GM12878 (cell line): ENCODE results near the gene KISS1. TPM values are rescaled to one million over a fixed set of nuclear protein-coding genes. Genes with fewer than 3 reads are reported as not detected.

Experiments
- ATAC-seq: fragments of 200-7000 bp; cut with Tn5 transposase; 3 replicates; pipeline ENCODE4 v1.9.1; 2020; ENCODE audit warnings: mild to moderate bottlenecking, moderate library complexity
- BruUV-seq: library from RNA; stranded (reverse); fragments of 400-500 nt; replicated peaks from 2 replicates; lab custom pipeline; 2021; lab: Mats Ljungman, UMichigan
- CTCF ChIA-PET: fragments of 300-600 bp; sonication (Branson Sonifier 250); formaldehyde crosslinking; extraction: SDS; loops from one replicate; lab custom pipeline; 2021; ENCODE audit warnings: inconsistent platforms; lab: Yijun Ruan, JAX
- POLR2A ChIA-PET: fragments of 350-600 bp; formaldehyde crosslinking; extraction: SDS; loops from one replicate; lab custom pipeline; 2021; ENCODE audit warnings: inconsistent platforms; lab: Charles Lee
- RAD21 ChIA-PET: fragments of 300-600 bp; sonication (Branson Sonifier 250); formaldehyde crosslinking; loops from one replicate; lab custom pipeline; 2023; ENCODE audit warnings: antibody characterized with exemption; ENCODE audit not compliant: unreplicated experiment; lab: Charles Lee
- SMC1A ChIA-PET: fragments of 300-600 bp; sonication (Branson Sonifier 250); formaldehyde crosslinking; loops from one replicate; lab custom pipeline; 2023; ENCODE audit not compliant: unreplicated experiment, uncharacterized antibody; lab: Charles Lee
- DNase-seq: peaks from one replicate; pipeline ENCODE4 v3.0.0-alpha.2; 2011; ENCODE audit warnings: low read depth, low spot score
- FAIRE-seq: peaks from 3 replicates; lab custom pipeline; 2011; peaks lifted over from hg19 to GRCh38; lab: Jason Lieb, UNC
- H2AFZ ChIP-seq: 2 replicates; pipeline ENCODE4 v1.6.0; 2011; ENCODE audit warnings: low read depth, low read length, control low read depth; ENCODE audit not compliant: control insufficient read depth
- H3K27ac ChIP-seq: 2 replicates; pipeline ENCODE4 v1.5.1; 2011; ENCODE audit warnings: control low read depth; ENCODE audit not compliant: control insufficient read depth, insufficient read depth
- H3K27me3 ChIP-seq, 2 experiments: replicated peaks in 1 of 2; 2 replicates each; pipeline versions ENCODE4 v1.6.0 to v1.6.1; 2011; ENCODE audit warnings: low read length in 1 of 2; ENCODE audit not compliant: control insufficient read depth in 2 of 2, insufficient read depth in 2 of 2
- H3K36me3 ChIP-seq, 2 experiments: 2 replicates each; pipeline ENCODE4 v1.5.1; 2011; ENCODE audit warnings: low read length in 1 of 2; ENCODE audit not compliant: control insufficient read depth in 2 of 2, insufficient read depth in 2 of 2
- H3K4me1 ChIP-seq: 2 replicates; pipeline ENCODE4 v1.6.1; 2011; ENCODE audit warnings: mild to moderate bottlenecking, low read length, moderate library complexity, mixed read lengths; ENCODE audit not compliant: control insufficient read depth, insufficient read depth
- H3K4me2 ChIP-seq: 2 replicates; pipeline ENCODE4 v1.6.0; 2011; ENCODE audit warnings: control low read depth; ENCODE audit not compliant: control insufficient read depth, insufficient read depth
- H3K4me3 ChIP-seq: fragments of 200-600 bp; sonication (generic); 2 replicates; pipeline ENCODE4 v1.5.1; 2016
- H3K79me2 ChIP-seq: 2 replicates; pipeline ENCODE4 v1.6.0; 2011; ENCODE audit warnings: low read length; ENCODE audit not compliant: control insufficient read depth, insufficient read depth
- H3K9ac ChIP-seq: 2 replicates; pipeline ENCODE4 v1.8.0; 2011; ENCODE audit warnings: low read length, control low read depth, mixed read lengths; ENCODE audit not compliant: control insufficient read depth, insufficient read depth
- H3K9me3 ChIP-seq: replicated peaks from 3 replicates; pipeline ENCODE4 v1.5.1; 2011; ENCODE audit warnings: mild to moderate bottlenecking, low read length; ENCODE audit not compliant: control insufficient read depth, insufficient read depth
- H4K20me1 ChIP-seq: 2 replicates; pipeline ENCODE4 v1.6.0; 2011; ENCODE audit not compliant: control insufficient read depth, insufficient read depth
- CHD4 ChIP-seq: fragments of 200-600 bp; sonication (generic); IDR thresholded peaks from 2 replicates; pipeline ENCODE4 v1.6.1; 2016; ENCODE audit warnings: mild to moderate bottlenecking
- CREM ChIP-seq: IDR thresholded peaks from 2 replicates; pipeline ENCODE4 v1.6.1; 2014; ENCODE audit warnings: antibody characterized with exemption, low read depth
- HDAC2 ChIP-seq: fragments of 200-600 bp; sonication (generic); IDR thresholded peaks from 2 replicates; pipeline ENCODE4 v1.6.1; 2017
- RCOR1 ChIP-seq: conservative IDR thresholded peaks from 2 replicates; pipeline ENCODE4 v1.6.1; 2012; ENCODE audit warnings: low read depth, low read length, improper control_type of control experiment
- SIN3A ChIP-seq: IDR thresholded peaks from 2 replicates; pipeline ENCODE4 v1.6.1; 2012; ENCODE audit warnings: low read depth, low read length, improper control_type of control experiment
- SUPT20H ChIP-seq: IDR thresholded peaks from 2 replicates; pipeline ENCODE4 v1.6.1; 2011; ENCODE audit warnings: low read depth, mild to moderate bottlenecking, low read length, moderate library complexity, borderline replicate concordance; ENCODE audit not compliant: control insufficient read depth
- SUZ12 ChIP-seq: fragments of 200-600 bp; sonication (generic); IDR thresholded peaks from one replicate; pipeline ENCODE4 v1.6.1; 2018; ENCODE audit warnings: antibody characterized with exemption, mild to moderate bottlenecking; ENCODE audit not compliant: unreplicated experiment
- WGBS: methylation state at CpG from one replicate; pipeline ENCODE4 v1.1.6; 2016; ENCODE audit warnings: low lambda C conversion rate; ENCODE audit not compliant: insufficient replicate concordance, insufficient coverage; ENCODE audit errors: missing lambda C conversion rate; 5-methylcytosine and 5-hydroxymethylcytosine counted together
- in situ Hi-C: fragments of 300-500 bp; cut with MboI; formaldehyde crosslinking; loops from 9 replicates; pipeline ENCODE4 v1.14.3; 2018; ENCODE audit warnings: mixed read lengths
- intact Hi-C: fragments of 100-400 bp; cut with micrococcal nuclease; formaldehyde crosslinking; loops from one replicate; pipeline ENCODE4 v1.14.2; 2022; ENCODE audit not compliant: unreplicated experiment
- polyA plus RNA-seq, 11 experiments: library from polyadenylated mRNA; depleted of rRNA in 4 of 11; unstranded in 6 of 11; stranded (reverse) in 5 of 11; fragments of >200 nt; fragmentation: Nextera tagmentation in 4 of 11; fragmentation: Illumina TruSeq in 1 of 11; extraction: Ambion mirVana in 4 of 11; extraction: Trizol in 1 of 11; gene quantifications; 1 replicate in 1 of 11; 2 replicates in 10 of 11; pipeline versions ENCODE4 v1.2.1 to v1.2.3, GENCODE V29; 2011 to 2016; ENCODE audit warnings: inconsistent platforms in 2 of 11, missing spikeins in 2 of 11, low read depth in 1 of 11
- total RNA-seq, 4 experiments: library from RNA; depleted of rRNA in 3 of 4; stranded (reverse); fragments of >200 nt in 3 of 4; fragmentation: Illumina TruSeq in 1 of 4; extraction: Trizol in 1 of 4; gene quantifications; 2 replicates each; pipeline versions ENCODE4 v1.2.1 to v1.2.3, GENCODE V29; 2013 to 2021
- TF ChIP-seq, protein P1 (sequence below): fragments of 150-350 bp; IDR thresholded peaks from 2 replicates; pipeline ENCODE4 v1.6.1; 2016; ENCODE audit warnings: low read depth, low read length

The KISS1 gene
- total and polyA plus RNA-seq, 10 of the 15 experiments (the other 5 are each of a cell fraction or from before 2014, with no cell fraction given), result not detected

DNA sequence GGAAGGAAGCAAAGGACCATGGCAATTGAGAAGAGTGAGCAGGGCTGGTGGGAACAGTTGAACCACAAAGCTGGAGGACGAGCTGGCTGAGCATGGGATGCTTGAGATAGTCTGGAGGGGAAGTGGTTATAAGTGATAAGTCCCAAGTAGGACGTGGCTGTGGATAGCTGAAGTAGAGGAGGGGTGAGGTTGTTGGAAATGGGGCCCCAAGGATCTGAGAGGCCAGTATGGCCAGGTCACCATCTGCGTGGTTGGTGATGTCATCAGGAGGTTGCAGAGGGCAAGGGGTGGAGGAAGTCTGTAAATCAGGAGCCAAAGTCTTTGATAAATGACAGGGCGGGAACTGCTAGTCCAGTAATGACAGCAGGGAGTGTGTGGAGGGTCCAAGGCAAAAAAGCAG lies 19.2 kb downstream of the KISS1 start:
- CTCF ChIA-PET, result interaction anchor here (3.0 kb wide), 1 partner anchor 11 kb away, joined by 18 read pairs; the partner anchor contains the start of gene REN
- BruUV-seq, result no TSS peak
- TF ChIP-seq RCOR1 (no peak), HDAC2 (no peak), SIN3A (no peak), SUZ12 (no peak), SUPT20H (no peak), CREM (no peak), CHD4 (no peak)
- TF ChIP-seq, protein P1, sequence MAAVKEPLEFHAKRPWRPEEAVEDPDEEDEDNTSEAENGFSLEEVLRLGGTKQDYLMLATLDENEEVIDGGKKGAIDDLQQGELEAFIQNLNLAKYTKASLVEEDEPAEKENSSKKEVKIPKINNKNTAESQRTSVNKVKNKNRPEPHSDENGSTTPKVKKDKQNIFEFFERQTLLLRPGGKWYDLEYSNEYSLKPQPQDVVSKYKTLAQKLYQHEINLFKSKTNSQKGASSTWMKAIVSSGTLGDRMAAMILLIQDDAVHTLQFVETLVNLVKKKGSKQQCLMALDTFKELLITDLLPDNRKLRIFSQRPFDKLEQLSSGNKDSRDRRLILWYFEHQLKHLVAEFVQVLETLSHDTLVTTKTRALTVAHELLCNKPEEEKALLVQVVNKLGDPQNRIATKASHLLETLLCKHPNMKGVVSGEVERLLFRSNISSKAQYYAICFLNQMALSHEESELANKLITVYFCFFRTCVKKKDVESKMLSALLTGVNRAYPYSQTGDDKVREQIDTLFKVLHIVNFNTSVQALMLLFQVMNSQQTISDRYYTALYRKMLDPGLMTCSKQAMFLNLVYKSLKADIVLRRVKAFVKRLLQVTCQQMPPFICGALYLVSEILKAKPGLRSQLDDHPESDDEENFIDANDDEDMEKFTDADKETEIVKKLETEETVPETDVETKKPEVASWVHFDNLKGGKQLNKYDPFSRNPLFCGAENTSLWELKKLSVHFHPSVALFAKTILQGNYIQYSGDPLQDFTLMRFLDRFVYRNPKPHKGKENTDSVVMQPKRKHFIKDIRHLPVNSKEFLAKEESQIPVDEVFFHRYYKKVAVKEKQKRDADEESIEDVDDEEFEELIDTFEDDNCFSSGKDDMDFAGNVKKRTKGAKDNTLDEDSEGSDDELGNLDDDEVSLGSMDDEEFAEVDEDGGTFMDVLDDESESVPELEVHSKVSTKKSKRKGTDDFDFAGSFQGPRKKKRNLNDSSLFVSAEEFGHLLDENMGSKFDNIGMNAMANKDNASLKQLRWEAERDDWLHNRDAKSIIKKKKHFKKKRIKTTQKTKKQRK, result no peak
- FAIRE-seq (no peak), ATAC-seq (no peak), DNase-seq (no peak)
- H3K4me2 ChIP-seq, result no peak overlapping the region
- no peaks in the 10 kb centered on the region for H3K79me2 ChIP-seq
- H3K27me3 ChIP-seq, result peaks cover 0 to 2% of the 10 kb centered on the region in 2 experiments; a peak in 2 of 4 replicates
- no peak overlapping the region for H2AFZ ChIP-seq
- H4K20me1 ChIP-seq, result no peaks in the 10 kb centered on the region
- H3K4me1 ChIP-seq, result no peaks in the 10 kb centered on the region
- POLR2A ChIA-PET, result no interaction called here
- H3K9ac ChIP-seq, result no peak overlapping the region
- intact Hi-C loops (no loop called here), in situ Hi-C loops (no loop called here)
- RAD21 ChIA-PET, result no interaction called here
- 13% methylated on average over 4 of the region's 4 CpGs for WGBS
- SMC1A ChIA-PET, result no interaction called here
- no peak overlapping the region for H3K4me3 ChIP-seq
- no peaks in the 10 kb centered on the region for H3K9me3 ChIP-seq
- no peak overlapping the region for H3K27ac ChIP-seq
- H3K36me3 ChIP-seq, result no peaks in the 10 kb centered on the region
